ENCODE measurements around the gene PIGC.
A peak's percentile ranks its signal among the peaks of the same experiment; 100 is the strongest.

The PIGC gene

GRCh38 chr1:172397221-172397620 is 46.6 kb downstream of the PIGC start:
- DNase-seq: peak; percentile 34

GRCh38 chr1:172395576-172395975 is 48.3 kb downstream of the PIGC start:
- DNase-seq: no peak

GRCh38 chr1:172394811-172395210 is 49.1 kb downstream of the PIGC start:
- DNase-seq: no peak

- DNase-seq: peak; percentile 44
These were observed 49.6 kb downstream of the PIGC start for GRCh38 chr1:172394141-172394751.

- DNase-seq: no peak
These were observed 50.5 kb downstream of the PIGC start for GRCh38 chr1:172393354-172393753.

GRCh38 chr1:172391976-172392375 is 51.9 kb downstream of the PIGC start:
- no peak for DNase-seq
